ENCODE measurements around the gene RMDN3. TPM values are rescaled to one million over a fixed set of nuclear protein-coding genes. Genes with fewer than 3 reads are reported as not detected.
A peak's percentile ranks its signal among the peaks of the same experiment; 100 is the strongest.

Gene RMDN3
- total and polyA plus RNA-seq, 2 of the 13 experiments (the other 11 are each of a cell fraction or from before 2014, with no cell fraction given) = 16.8 to 19.5 TPM

DNA sequence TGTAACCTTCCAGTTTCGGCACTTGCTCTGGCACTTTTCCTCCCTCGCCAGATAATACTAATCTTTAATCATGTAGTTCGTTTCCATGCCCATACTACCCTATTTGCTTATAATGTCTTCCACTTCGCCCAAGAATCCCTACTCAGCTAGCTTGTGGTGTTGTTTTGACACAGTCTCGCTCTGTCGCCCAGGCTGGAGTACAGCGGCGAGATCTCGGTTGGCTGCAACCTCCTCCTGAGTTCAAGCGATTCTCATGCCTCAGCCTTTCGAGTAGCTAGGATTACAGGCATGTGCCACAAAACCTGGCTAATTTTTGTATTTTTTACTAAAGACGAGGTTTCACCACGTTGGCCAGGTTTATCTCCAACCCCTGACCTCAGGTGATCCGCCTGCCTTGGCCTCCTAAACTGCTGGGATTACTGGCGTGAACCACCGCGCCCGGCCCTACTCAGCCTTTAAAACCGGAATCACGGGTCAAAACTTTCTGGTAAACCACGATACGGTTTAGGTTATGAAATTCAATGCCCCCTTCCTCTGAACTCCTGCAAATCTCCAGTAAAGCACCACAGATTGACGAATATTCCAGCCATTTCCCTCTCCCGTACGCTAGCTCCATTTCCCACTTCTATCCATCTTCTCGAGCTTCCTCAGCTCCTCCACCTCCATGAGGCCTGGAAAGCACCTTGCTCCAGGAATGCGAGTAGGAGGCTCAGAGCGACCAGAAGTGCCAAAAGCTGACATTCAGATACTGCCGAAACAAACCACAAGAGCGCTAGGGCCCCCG is 61.0 kb downstream of the RMDN3 start (continued):
- TF ChIP-seq ZSCAN31 (CRISPR knock-in tag; IDR thresholded peaks at IDR 0.05; ENCODE audit: low read depth) (0 out of 2 replicates have a peak, but pooled peaks have one; percentile 11), HMG20B (CRISPR knock-in tag; conservative IDR thresholded peaks at IDR 0.05) (0 out of 2 replicates have a peak, but pooled peaks have one; percentile 9), ZNF337 (CRISPR knock-in tag; IDR thresholded peaks at IDR 0.05; ENCODE audit: borderline replicate concordance, low read depth) (0 out of 2 replicates have a peak, but pooled peaks have one; percentile 22), ZEB1 (IDR thresholded peaks at IDR 0.05; ENCODE audit: insufficient replicate concordance, low read depth) (no peak), GFI1 (CRISPR knock-in tag; IDR thresholded peaks at IDR 0.05; ENCODE audit: borderline replicate concordance) (peak; percentile 44), ZC3H13 (CRISPR knock-in tag; IDR thresholded peaks at IDR 0.05) (0 out of 2 replicates have a peak, but pooled peaks have one; percentile 23), PHF21A (CRISPR knock-in tag; IDR thresholded peaks at IDR 0.05) (no peak), KDM5A (IDR thresholded peaks at IDR 0.05; ENCODE audit: borderline replicate concordance, low read length) (peak; percentile 43; the same call in 1 of the 2 replicates), ZNF672 (CRISPR knock-in tag; IDR thresholded peaks at IDR 0.05) (0 out of 2 replicates have a peak, but pooled peaks have one; percentile 48), ZNF317 (CRISPR knock-in tag; IDR thresholded peaks at IDR 0.05) (0 out of 2 replicates have a peak, but pooled peaks have one; percentile 4), ZSCAN21 (CRISPR knock-in tag; IDR thresholded peaks at IDR 0.05; ENCODE audit: borderline replicate concordance) (0 out of 2 replicates have a peak, but pooled peaks have one; percentile 23), CAMTA2 (CRISPR knock-in tag; IDR thresholded peaks at IDR 0.05; ENCODE audit: borderline replicate concordance) (0 out of 2 replicates have a peak, but pooled peaks have one; percentile 44), ASH2L (IDR thresholded peaks at IDR 0.05; ENCODE audit: insufficient read length, low read depth, low read length) (peak; percentile 61), ZNF761 (CRISPR knock-in tag; conservative IDR thresholded peaks at IDR 0.05) (0 out of 2 replicates have a peak, but pooled peaks have one; percentile 5), CBFB (CRISPR knock-in tag; IDR thresholded peaks at IDR 0.05) (no peak), MED1 (CRISPR knock-in tag; IDR thresholded peaks at IDR 0.05) (no peak), ZMYM4 (CRISPR knock-in tag; IDR thresholded peaks at IDR 0.05) (no peak), ZNF160 (CRISPR knock-in tag; IDR thresholded peaks at IDR 0.05) (0 out of 2 replicates have a peak, but pooled peaks have one; percentile 31), ZNF224 (CRISPR knock-in tag; IDR thresholded peaks at IDR 0.05) (0 out of 2 replicates have a peak, but pooled peaks have one; percentile 11)
- TF ChIP-seq, protein P1, sequence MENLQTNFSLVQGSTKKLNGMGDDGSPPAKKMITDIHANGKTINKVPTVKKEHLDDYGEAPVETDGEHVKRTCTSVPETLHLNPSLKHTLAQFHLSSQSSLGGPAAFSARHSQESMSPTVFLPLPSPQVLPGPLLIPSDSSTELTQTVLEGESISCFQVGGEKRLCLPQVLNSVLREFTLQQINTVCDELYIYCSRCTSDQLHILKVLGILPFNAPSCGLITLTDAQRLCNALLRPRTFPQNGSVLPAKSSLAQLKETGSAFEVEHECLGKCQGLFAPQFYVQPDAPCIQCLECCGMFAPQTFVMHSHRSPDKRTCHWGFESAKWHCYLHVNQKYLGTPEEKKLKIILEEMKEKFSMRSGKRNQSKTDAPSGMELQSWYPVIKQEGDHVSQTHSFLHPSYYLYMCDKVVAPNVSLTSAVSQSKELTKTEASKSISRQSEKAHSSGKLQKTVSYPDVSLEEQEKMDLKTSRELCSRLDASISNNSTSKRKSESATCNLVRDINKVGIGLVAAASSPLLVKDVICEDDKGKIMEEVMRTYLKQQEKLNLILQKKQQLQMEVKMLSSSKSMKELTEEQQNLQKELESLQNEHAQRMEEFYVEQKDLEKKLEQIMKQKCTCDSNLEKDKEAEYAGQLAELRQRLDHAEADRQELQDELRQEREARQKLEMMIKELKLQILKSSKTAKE (CRISPR knock-in tag; IDR thresholded peaks at IDR 0.05; ENCODE audit: borderline replicate concordance) = 0 out of 2 replicates have a peak, but pooled peaks have one; percentile 39
- TF ChIP-seq, protein P2, sequence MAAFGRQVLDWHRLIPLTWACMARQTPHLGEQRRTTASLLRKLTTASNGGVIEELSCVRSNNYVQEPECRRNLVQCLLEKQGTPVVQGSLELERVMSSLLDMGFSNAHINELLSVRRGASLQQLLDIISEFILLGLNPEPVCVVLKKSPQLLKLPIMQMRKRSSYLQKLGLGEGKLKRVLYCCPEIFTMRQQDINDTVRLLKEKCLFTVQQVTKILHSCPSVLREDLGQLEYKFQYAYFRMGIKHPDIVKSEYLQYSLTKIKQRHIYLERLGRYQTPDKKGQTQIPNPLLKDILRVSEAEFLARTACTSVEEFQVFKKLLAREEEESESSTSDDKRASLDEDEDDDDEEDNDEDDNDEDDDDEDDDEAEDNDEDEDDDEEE (CRISPR knock-in tag; IDR thresholded peaks at IDR 0.05) = 0 out of 2 replicates have a peak, but pooled peaks have one; percentile 4
- TF ChIP-seq, protein P3, sequence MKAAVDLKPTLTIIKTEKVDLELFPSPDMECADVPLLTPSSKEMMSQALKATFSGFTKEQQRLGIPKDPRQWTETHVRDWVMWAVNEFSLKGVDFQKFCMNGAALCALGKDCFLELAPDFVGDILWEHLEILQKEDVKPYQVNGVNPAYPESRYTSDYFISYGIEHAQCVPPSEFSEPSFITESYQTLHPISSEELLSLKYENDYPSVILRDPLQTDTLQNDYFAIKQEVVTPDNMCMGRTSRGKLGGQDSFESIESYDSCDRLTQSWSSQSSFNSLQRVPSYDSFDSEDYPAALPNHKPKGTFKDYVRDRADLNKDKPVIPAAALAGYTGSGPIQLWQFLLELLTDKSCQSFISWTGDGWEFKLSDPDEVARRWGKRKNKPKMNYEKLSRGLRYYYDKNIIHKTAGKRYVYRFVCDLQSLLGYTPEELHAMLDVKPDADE (CRISPR knock-in tag; IDR thresholded peaks at IDR 0.05) = 0 out of 2 replicates have a peak, but pooled peaks have one; percentile 32
- TF ChIP-seq, protein P4, sequence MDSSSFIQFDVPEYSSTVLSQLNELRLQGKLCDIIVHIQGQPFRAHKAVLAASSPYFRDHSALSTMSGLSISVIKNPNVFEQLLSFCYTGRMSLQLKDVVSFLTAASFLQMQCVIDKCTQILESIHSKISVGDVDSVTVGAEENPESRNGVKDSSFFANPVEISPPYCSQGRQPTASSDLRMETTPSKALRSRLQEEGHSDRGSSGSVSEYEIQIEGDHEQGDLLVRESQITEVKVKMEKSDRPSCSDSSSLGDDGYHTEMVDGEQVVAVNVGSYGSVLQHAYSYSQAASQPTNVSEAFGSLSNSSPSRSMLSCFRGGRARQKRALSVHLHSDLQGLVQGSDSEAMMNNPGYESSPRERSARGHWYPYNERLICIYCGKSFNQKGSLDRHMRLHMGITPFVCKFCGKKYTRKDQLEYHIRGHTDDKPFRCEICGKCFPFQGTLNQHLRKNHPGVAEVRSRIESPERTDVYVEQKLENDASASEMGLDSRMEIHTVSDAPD (CRISPR knock-in tag; IDR thresholded peaks at IDR 0.05) = no peak

Data from HepG2 (cell line).